Astrocyte (in vitro differentiated cells and primary cell): Measurements from ENCODE around the gene HEATR1. TPM values are rescaled to one million over a fixed set of nuclear protein-coding genes. Genes with fewer than 3 reads are reported as not detected.
"Not testable (repeated sequence)": the region's sequence is repeated elsewhere in the genome, so short reads cannot be mapped to it uniquely, and the experiment has no call there.

Experiments
- DNase-seq: peaks from one replicate; pipeline ENCODE4 v3.0.0-alpha.2; 2010; ENCODE audit warnings: low read depth
- FAIRE-seq: peaks from 2 replicates; lab custom pipeline; 2011; peaks lifted over from hg19 to GRCh38; lab: Jason Lieb, UNC
- H2AFZ ChIP-seq: 2 replicates; pipeline ENCODE4 v1.6.0; 2012; ENCODE audit warnings: low read depth, low read length, inconsistent platforms
- H3K27ac ChIP-seq: 2 replicates; pipeline ENCODE4 v1.5.1; 2011; ENCODE audit warnings: low read depth, low read length, inconsistent platforms
- H3K27me3 ChIP-seq: 2 replicates; pipeline ENCODE4 v1.6.0; 2011; ENCODE audit warnings: low read length, inconsistent platforms; ENCODE audit not compliant: insufficient read depth
- H3K36me3 ChIP-seq: 2 replicates; pipeline ENCODE4 v1.5.1; 2011; ENCODE audit warnings: low read length, inconsistent platforms; ENCODE audit not compliant: insufficient read depth
- H3K4me1 ChIP-seq: 2 replicates; pipeline ENCODE4 v1.5.1; 2011; ENCODE audit warnings: low read length, inconsistent platforms; ENCODE audit not compliant: insufficient read depth
- H3K4me2 ChIP-seq: 2 replicates; pipeline ENCODE4 v1.6.0; 2012; ENCODE audit warnings: low read length, inconsistent platforms
- H3K4me3 ChIP-seq: 2 replicates; pipeline ENCODE4 v1.5.1; 2011; ENCODE audit warnings: low read depth, mild to moderate bottlenecking, low read length, inconsistent platforms; ENCODE audit not compliant: insufficient read depth
- H3K79me2 ChIP-seq: 2 replicates; pipeline ENCODE4 v1.6.0; 2012; ENCODE audit warnings: mild to moderate bottlenecking, low read length, inconsistent platforms; ENCODE audit not compliant: insufficient read depth
- H3K9ac ChIP-seq: 2 replicates; pipeline ENCODE4 v1.6.0; 2012; ENCODE audit warnings: mild to moderate bottlenecking, low read length, inconsistent platforms
- H3K9me3 ChIP-seq: 2 replicates; pipeline ENCODE4 v1.5.1; 2012; ENCODE audit warnings: low read depth, mild to moderate bottlenecking, low read length, inconsistent platforms; ENCODE audit not compliant: insufficient read depth
- H4K20me1 ChIP-seq: 2 replicates; pipeline ENCODE4 v1.6.0; 2012; ENCODE audit warnings: low read length, inconsistent platforms; ENCODE audit not compliant: insufficient read depth
- H3K27ac Mint-ChIP-seq: one replicate; pipeline ENCODE4 v1.8.0; 2021; ENCODE audit warnings: mild to moderate bottlenecking, mixed read lengths; ENCODE audit not compliant: unreplicated experiment
- H3K27me3 Mint-ChIP-seq: one replicate; pipeline ENCODE4 v1.8.0; 2021; ENCODE audit warnings: low read depth, mixed read lengths; ENCODE audit not compliant: unreplicated experiment
- H3K36me3 Mint-ChIP-seq: one replicate; pipeline ENCODE4 v1.8.0; 2021; ENCODE audit warnings: low read depth, mixed read lengths; ENCODE audit not compliant: unreplicated experiment
- H3K4me1 Mint-ChIP-seq: one replicate; pipeline ENCODE4 v1.8.0; 2021; ENCODE audit warnings: low read depth, mixed read lengths; ENCODE audit not compliant: unreplicated experiment
- H3K4me3 Mint-ChIP-seq: one replicate; pipeline ENCODE4 v1.8.0; 2021; ENCODE audit warnings: mild to moderate bottlenecking, moderate library complexity, mixed read lengths; ENCODE audit not compliant: unreplicated experiment
- H3K9me3 Mint-ChIP-seq: one replicate; pipeline ENCODE4 v1.8.0; 2021; ENCODE audit warnings: mild to moderate bottlenecking, mixed read lengths; ENCODE audit not compliant: unreplicated experiment
- EZH2 ChIP-seq: IDR thresholded peaks from 2 replicates; pipeline ENCODE4 v1.6.1; 2012; ENCODE audit warnings: mild to moderate bottlenecking, low read length, inconsistent platforms; ENCODE audit not compliant: insufficient read depth
- total RNA-seq: library from RNA; stranded (reverse); gene quantifications from 2 replicates; pipeline ENCODE4 v1.2.1, GENCODE V29; 2021
- TF ChIP-seq, protein P1 (sequence below): IDR thresholded peaks from 2 replicates; pipeline ENCODE4 v1.5.1; 2011; ENCODE audit warnings: low read depth, mild to moderate bottlenecking, inconsistent platforms, low read length, moderate library complexity; ENCODE audit not compliant: insufficient read depth

The HEATR1 gene
- total RNA-seq, 1 donor from 2014 or later, result 43.3 TPM

DNA sequence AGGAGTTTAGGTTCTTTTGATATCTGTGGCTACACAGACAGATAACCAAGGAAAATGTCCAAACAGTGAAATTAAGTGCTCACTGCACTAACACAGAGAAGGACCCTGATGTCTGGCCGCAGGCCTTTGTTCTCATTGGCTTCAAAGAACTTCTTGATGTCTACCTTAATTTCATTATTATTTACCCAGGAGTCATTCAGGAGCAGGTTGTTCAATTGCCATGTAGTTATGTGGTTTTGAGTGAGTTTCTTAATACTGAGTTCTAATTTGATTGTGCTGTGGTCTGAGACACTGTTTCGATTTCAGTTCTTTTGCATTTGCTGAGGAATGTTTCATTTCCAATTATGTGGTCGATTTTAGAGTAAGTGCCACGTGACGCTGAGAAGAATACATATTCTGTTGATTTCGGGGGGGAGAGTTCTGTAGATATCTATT is 95.7 kb downstream of the HEATR1 start:
- FAIRE-seq, result no peak

DNA sequence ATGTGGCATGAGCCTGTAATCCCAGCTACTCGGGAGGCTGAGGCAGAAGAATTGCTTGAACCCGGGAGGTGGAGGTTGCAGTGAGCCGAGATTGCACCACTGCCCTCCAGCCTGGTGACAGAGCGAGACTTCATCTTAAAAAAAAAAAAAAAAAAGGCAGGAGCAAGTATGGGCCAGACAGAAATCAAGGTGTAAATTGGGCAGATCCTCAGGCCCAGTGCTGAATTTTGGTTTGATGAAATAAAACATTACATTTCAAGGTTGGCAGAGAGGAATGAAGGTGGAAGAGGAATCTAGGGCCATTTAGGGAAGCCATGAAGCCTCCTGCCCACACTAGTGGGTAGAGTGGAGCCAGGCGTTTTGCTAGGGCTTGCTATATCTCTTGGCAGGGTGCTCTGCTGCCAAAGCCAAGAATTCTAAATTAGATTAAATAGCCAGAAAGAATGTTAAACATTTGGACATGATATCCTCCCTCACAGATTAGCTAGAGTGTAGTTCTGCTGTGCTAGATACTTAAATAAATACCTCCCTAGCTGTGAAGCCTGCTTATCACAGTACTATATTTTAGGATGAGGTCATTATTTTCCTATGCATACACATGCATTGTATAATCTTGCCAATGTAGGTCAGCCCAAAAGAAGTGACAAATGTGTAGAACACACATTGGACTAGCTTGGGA is 97.2 kb downstream of the HEATR1 start:
- Histone ChIP-seq H3K4me2 (no peak overlapping the region), H3K9me3 (no peaks in the 10 kb centered on the region), H3K27me3 (peaks cover 3% of the 10 kb centered on the region), H3K4me3 (no peak overlapping the region), H3K79me2 (no peaks in the 10 kb centered on the region), H3K4me1 (peaks cover 13% of the 10 kb centered on the region), H3K9ac (no peak overlapping the region), H2AFZ (no peak overlapping the region), H3K36me3 (no peaks in the 10 kb centered on the region), H3K27ac (no peak overlapping the region), H4K20me1 (no peaks in the 10 kb centered on the region)
- TF ChIP-seq, protein P1, sequence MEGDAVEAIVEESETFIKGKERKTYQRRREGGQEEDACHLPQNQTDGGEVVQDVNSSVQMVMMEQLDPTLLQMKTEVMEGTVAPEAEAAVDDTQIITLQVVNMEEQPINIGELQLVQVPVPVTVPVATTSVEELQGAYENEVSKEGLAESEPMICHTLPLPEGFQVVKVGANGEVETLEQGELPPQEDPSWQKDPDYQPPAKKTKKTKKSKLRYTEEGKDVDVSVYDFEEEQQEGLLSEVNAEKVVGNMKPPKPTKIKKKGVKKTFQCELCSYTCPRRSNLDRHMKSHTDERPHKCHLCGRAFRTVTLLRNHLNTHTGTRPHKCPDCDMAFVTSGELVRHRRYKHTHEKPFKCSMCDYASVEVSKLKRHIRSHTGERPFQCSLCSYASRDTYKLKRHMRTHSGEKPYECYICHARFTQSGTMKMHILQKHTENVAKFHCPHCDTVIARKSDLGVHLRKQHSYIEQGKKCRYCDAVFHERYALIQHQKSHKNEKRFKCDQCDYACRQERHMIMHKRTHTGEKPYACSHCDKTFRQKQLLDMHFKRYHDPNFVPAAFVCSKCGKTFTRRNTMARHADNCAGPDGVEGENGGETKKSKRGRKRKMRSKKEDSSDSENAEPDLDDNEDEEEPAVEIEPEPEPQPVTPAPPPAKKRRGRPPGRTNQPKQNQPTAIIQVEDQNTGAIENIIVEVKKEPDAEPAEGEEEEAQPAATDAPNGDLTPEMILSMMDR, result no peak
- no peak for TF ChIP-seq EZH2
- FAIRE-seq, result no peak
- H3K27me3 Mint-ChIP-seq, result no peaks in the 10 kb centered on the region
- DNase-seq, result peak; percentile 71
- H3K9me3 Mint-ChIP-seq, result no peaks in the 10 kb centered on the region
- no peaks in the 10 kb centered on the region for H3K36me3 Mint-ChIP-seq
- H3K27ac Mint-ChIP-seq, result no peak overlapping the region
- peaks cover 19% of the 10 kb centered on the region for H3K4me1 Mint-ChIP-seq
- no peak overlapping the region for H3K4me3 Mint-ChIP-seq

More for the DNA sequence above, 95.7 kb downstream of the HEATR1 start:
- Histone ChIP-seq H3K79me2 (no peaks in the 10 kb centered on the region), H3K9ac (no peak overlapping the region), H3K27ac (no peak overlapping the region), H3K9me3 (no peaks in the 10 kb centered on the region), H4K20me1 (no peaks in the 10 kb centered on the region), H2AFZ (no peak overlapping the region), H3K36me3 (no peaks in the 10 kb centered on the region), H3K4me2 (no peak overlapping the region), H3K4me1 (peaks cover 7% of the 10 kb centered on the region), H3K27me3 (peaks cover 3% of the 10 kb centered on the region), H3K4me3 (no peak overlapping the region)
- TF ChIP-seq, protein P1, result no peak
- TF ChIP-seq EZH2, result no peak
- peaks cover 6% of the 10 kb centered on the region for H3K4me1 Mint-ChIP-seq
- no peak overlapping the region for H3K27ac Mint-ChIP-seq
- H3K36me3 Mint-ChIP-seq, result no peaks in the 10 kb centered on the region
- no peak overlapping the region for H3K4me3 Mint-ChIP-seq
- H3K9me3 Mint-ChIP-seq, result no peaks in the 10 kb centered on the region
- DNase-seq, result no peak
- H3K27me3 Mint-ChIP-seq, result no peaks in the 10 kb centered on the region

DNA sequence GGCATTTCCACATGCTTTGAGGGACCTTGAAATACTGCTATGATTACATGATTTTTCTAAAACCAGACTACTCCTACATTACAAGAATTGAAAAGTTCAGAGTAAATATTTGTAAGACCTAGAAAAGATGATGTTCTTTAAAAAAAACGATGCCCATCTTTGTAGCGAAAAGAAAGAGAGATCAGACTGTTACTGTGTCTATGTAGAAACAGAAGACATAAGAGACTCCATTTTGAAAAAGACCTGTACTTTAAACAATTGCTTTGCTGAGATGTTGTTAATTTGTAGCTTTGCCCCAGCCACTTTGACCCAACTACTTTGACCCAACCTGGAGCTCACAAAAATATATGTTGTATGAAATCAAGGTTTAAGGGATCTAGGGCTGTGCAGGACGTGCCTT is 100.0 kb downstream of the HEATR1 start:
- not testable (repeated sequence) for H3K79me2 ChIP-seq, H3K4me3 ChIP-seq, H3K27ac ChIP-seq, H3K9me3 ChIP-seq, H4K20me1 ChIP-seq, DNase-seq, H3K27ac Mint-ChIP-seq, H3K4me2 ChIP-seq, H2AFZ ChIP-seq, FAIRE-seq, H3K9me3 Mint-ChIP-seq, H3K9ac ChIP-seq, H3K27me3 Mint-ChIP-seq, H3K4me3 Mint-ChIP-seq, H3K36me3 ChIP-seq, H3K27me3 ChIP-seq, H3K36me3 Mint-ChIP-seq
- H3K4me1 ChIP-seq, result peaks cover 13% of the 10 kb centered on the region
- peaks cover 19% of the 10 kb centered on the region for H3K4me1 Mint-ChIP-seq
